Smooth muscle cell (in vitro differentiated cells): ENCODE data around the gene RAPGEF2. TPM values are rescaled to one million over a fixed set of nuclear protein-coding genes. Genes with fewer than 3 reads are reported as not detected.
A peak's percentile ranks its signal among the peaks of the same experiment; 100 is the strongest.

ENCODE experiments used
- DNase-seq: peaks from one replicate; lab custom pipeline; 2025; ENCODE audit not compliant: unreplicated experiment; lab: John Stamatoyannopoulos, UW
- H2AFZ ChIP-seq: fragments of 200-600 bp; sonication (generic); 2 replicates; pipeline ENCODE4 v1.6.0; 2016; ENCODE audit warnings: antibody characterized with exemption, low read depth, mild to moderate bottlenecking
- H3F3A ChIP-seq: fragments of 200-600 bp; sonication (generic); 2 replicates; pipeline ENCODE4 v1.6.0; 2017; ENCODE audit warnings: antibody characterized with exemption, low read depth
- H3K27ac ChIP-seq: fragments of 200-600 bp; sonication (generic); 2 replicates; pipeline ENCODE4 v1.5.1; 2016; ENCODE audit warnings: low read depth, mild to moderate bottlenecking
- H3K27me3 ChIP-seq: fragments of 200-600 bp; sonication (generic); 2 replicates; pipeline ENCODE4 v1.6.1; 2016; ENCODE audit warnings: low read depth, mild to moderate bottlenecking
- H3K36me3 ChIP-seq: fragments of 200-600 bp; sonication (generic); 2 replicates; pipeline ENCODE4 v1.5.1; 2016; ENCODE audit warnings: low read depth
- H3K4me1 ChIP-seq: fragments of 200-600 bp; sonication (generic); 2 replicates; pipeline ENCODE4 v1.5.1; 2016; ENCODE audit warnings: low read depth
- H3K4me2 ChIP-seq: fragments of 200-600 bp; sonication (generic); 2 replicates; pipeline ENCODE4 v1.6.0; 2016; ENCODE audit warnings: mild to moderate bottlenecking
- H3K4me3 ChIP-seq: fragments of 200-600 bp; sonication (generic); 2 replicates; pipeline ENCODE4 v1.5.1; 2016; ENCODE audit warnings: mild to moderate bottlenecking
- H3K79me2 ChIP-seq: fragments of 200-600 bp; sonication (generic); 2 replicates; pipeline ENCODE4 v1.6.0; 2016; ENCODE audit warnings: low read depth, mild to moderate bottlenecking
- H3K9ac ChIP-seq: fragments of 200-600 bp; sonication (generic); 2 replicates; pipeline ENCODE4 v1.6.0; 2016; ENCODE audit warnings: low read depth
- H3K9me3 ChIP-seq: fragments of 200-600 bp; sonication (generic); replicated peaks from 2 replicates; pipeline ENCODE4 v1.5.1; 2016; ENCODE audit warnings: low read depth
- H4K20me1 ChIP-seq: fragments of 200-600 bp; sonication (generic); 2 replicates; pipeline ENCODE4 v1.6.0; 2016; ENCODE audit warnings: low read depth
- CTCF ChIP-seq: fragments of 200-600 bp; sonication (generic); IDR thresholded peaks from 2 replicates; pipeline ENCODE4 v1.5.1; 2017; ENCODE audit warnings: borderline replicate concordance, mild to moderate bottlenecking, antibody characterized with exemption; ENCODE audit not compliant: insufficient read depth, poor library complexity, severe bottlenecking
- WGBS: methylation state at CpG from one replicate; pipeline ENCODE4 v1.1.7; 2016; ENCODE audit warnings: low lambda C conversion rate; 5-methylcytosine and 5-hydroxymethylcytosine counted together
- polyA plus RNA-seq: library from polyadenylated mRNA; unstranded; fragments of >200 nt; fragmentation: Nextera tagmentation; extraction: Ambion mirVana; gene quantifications from 2 replicates; pipeline ENCODE4 v1.2.1, GENCODE V29; 2016
- total RNA-seq: library from RNA; depleted of rRNA; stranded (reverse); fragments of >200 nt; gene quantifications from 2 replicates; pipeline ENCODE4 v1.2.3, GENCODE V29; 2014

Gene RAPGEF2
- total and polyA plus RNA-seq, 2 experiments from 2014 or later, result 7.4 to 44.7 TPM

GRCh38 chr4:159229164-159229563, 126.3 kb downstream of the RAPGEF2 start:
- 33% methylated on average over 6 of the region's 6 CpGs for WGBS
- Histone ChIP-seq H3F3A (peaks cover 6% of the 10 kb centered on the region), H3K9me3 (no peaks in the 10 kb centered on the region), H3K36me3 (no peaks in the 10 kb centered on the region), H3K27me3 (no peaks in the 10 kb centered on the region), H3K4me3 (peak overlapping the region; percentile 40), H3K79me2 (peaks cover 70% of the 10 kb centered on the region), H3K4me2 (peak overlapping the region; percentile 80), H2AFZ (no peak overlapping the region), H3K4me1 (peaks cover 27% of the 10 kb centered on the region), H4K20me1 (no peaks in the 10 kb centered on the region), H3K27ac (peak overlapping the region; percentile 94), H3K9ac (no peak overlapping the region)
- no peak for TF ChIP-seq CTCF
- no peak for DNase-seq

GRCh38 chr4:159232465-159233106, 129.7 kb downstream of the RAPGEF2 start:
- H3K27me3 ChIP-seq, result no peaks in the 10 kb centered on the region
- 94% methylated on average over 1 of the region's 1 CpG for WGBS
- no peak overlapping the region for H3K4me2 ChIP-seq

GRCh38 chr4:159235779-159236368, 133.0 kb downstream of the RAPGEF2 start:
- H3K79me2 ChIP-seq, result peaks cover 68% of the 10 kb centered on the region
- no peak overlapping the region for H3K4me2 ChIP-seq
- H2AFZ ChIP-seq, result no peak overlapping the region
- no peaks in the 10 kb centered on the region for H3K27me3 ChIP-seq
- peak overlapping the region; percentile 27 for H3K27ac ChIP-seq
- peaks cover 4% of the 10 kb centered on the region for H3F3A ChIP-seq
- H3K36me3 ChIP-seq, result no peaks in the 10 kb centered on the region
- no peak overlapping the region for H3K9ac ChIP-seq
- WGBS, result 71% methylated on average over 3 of the region's 3 CpGs
- H3K4me3 ChIP-seq, result no peak overlapping the region
- no peak for TF ChIP-seq CTCF
- DNase-seq, result no peak
- H4K20me1 ChIP-seq, result peaks cover 16% of the 10 kb centered on the region
- peaks cover 4% of the 10 kb centered on the region for H3K4me1 ChIP-seq
- no peaks in the 10 kb centered on the region for H3K9me3 ChIP-seq

More at GRCh38 chr4:159232465-159233106, 129.7 kb downstream of the RAPGEF2 start:
- no peaks in the 10 kb centered on the region for H3K9me3 ChIP-seq
- no peak overlapping the region for H2AFZ ChIP-seq
- no peak overlapping the region for H3K27ac ChIP-seq
- peaks cover 4% of the 10 kb centered on the region for H3F3A ChIP-seq
- no peak overlapping the region for H3K4me3 ChIP-seq
- DNase-seq, result no peak
- H3K9ac ChIP-seq, result no peak overlapping the region
- no peaks in the 10 kb centered on the region for H3K36me3 ChIP-seq
- TF ChIP-seq CTCF, result no peak
- H3K4me1 ChIP-seq, result peaks cover 25% of the 10 kb centered on the region
- H4K20me1 ChIP-seq, result peaks cover 16% of the 10 kb centered on the region
- H3K79me2 ChIP-seq, result peaks cover 81% of the 10 kb centered on the region
